Measurements from ENCODE around the gene ASAP3. TPM values are rescaled to one million over a fixed set of nuclear protein-coding genes. Genes with fewer than 3 reads are reported as not detected.
A peak's percentile ranks its signal among the peaks of the same experiment; 100 is the strongest.

The ASAP3 gene
- total and polyA plus RNA-seq, 2 of the 4 experiments (the other 2 are of a cell fraction): 18.6 to 18.8 TPM

DNA sequence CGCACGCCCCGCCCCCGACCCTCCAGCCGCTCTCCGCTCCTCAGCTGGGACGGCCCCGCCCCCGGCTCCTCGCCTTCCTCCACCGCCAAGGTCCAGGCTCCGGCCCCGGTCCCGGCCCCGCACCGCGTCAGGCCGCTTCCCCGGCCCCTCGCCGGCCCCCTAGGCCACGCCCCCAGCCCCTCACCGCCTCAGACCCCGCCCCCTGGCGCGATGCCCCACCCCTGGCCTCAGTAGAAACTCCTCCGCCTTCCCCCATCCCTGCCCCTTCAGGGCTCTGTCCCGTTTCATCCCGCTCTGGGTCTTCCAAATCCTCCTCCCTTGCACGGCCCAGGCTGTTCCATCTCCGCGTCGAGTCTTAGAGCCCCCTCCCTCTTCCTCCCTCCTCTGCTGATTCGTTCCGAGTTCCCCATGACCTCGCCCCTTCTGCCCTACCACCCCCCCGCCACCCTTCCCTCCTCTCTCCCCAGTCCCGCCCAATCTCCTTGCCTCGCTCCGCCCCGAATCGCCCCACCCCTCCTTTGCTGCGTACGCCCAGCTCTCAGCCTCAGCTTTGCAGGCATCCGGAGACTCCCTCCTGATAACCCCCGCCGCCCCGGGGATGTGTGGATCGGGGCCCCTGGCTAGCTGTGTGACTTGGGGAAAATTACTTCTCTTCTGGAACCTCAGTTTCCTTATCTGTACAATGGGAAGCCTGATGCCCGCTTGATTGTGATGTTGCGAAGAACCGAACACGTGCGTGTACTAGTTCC, 448 bp upstream of the ASAP3 start:
- Histone ChIP-seq H2BK5ac (ENCODE audit: low read depth, low read length, poor library complexity, severe bottlenecking) (peak overlapping the region; percentile 92), H4K8ac (ENCODE audit: low read depth in 2 of 2, low read length in 2 of 2) (peak overlapping the region in 1 of 2 experiments; percentile 96; a peak in 3 of 4 replicates), H3K9me3 (ENCODE audit: control insufficient read depth, insufficient read depth, low read length) (no peaks in the 10 kb centered on the region), H2AK9ac (replicated peaks; ENCODE audit: low read depth, low read length, poor library complexity) (peak overlapping the region; percentile 67), H2BK20ac (ENCODE audit: low read depth, low read length) (peak overlapping the region; percentile 86), H3K14ac (replicated peaks; ENCODE audit: low read depth, low read length) (peak overlapping the region; percentile 99), H3K4ac (ENCODE audit: low read depth, low read length) (peak overlapping the region; percentile 97), H4K20me1 (ENCODE audit: insufficient read depth, low read length) (no peaks in the 10 kb centered on the region; the same call in 1 of the 2 replicates), H3K18ac (ENCODE audit: low read depth, low read length) (peak overlapping the region; percentile 98), H3K27me3 (ENCODE audit: control insufficient read depth, insufficient read depth, low read length) (peaks cover 5% of the 10 kb centered on the region), H4K5ac (ENCODE audit: low read depth, low read length) (peak overlapping the region; percentile 91), H3K4me1 (ENCODE audit: control insufficient read depth, insufficient read depth, low read length) (peaks cover 8% of the 10 kb centered on the region; the same call in 1 of the 2 replicates), H4K91ac (ENCODE audit: insufficient read depth, low read depth, low read length) (peak overlapping the region; percentile 93), H3K27ac (ENCODE audit: insufficient read depth, low read length) (peak overlapping the region; percentile 99), H2BK15ac (ENCODE audit: low read depth, low read length) (peak overlapping the region; percentile 97; the same call in 1 of the 3 replicates), H3K23ac (ENCODE audit: low read depth, low read length) (peak overlapping the region; percentile 94), H3K79me1 (ENCODE audit: low read depth in 1 of 2, low read length in 2 of 2) (peaks cover 10 to 34% of the 10 kb centered on the region in 2 experiments; a peak in 3 of 4 replicates), H2AFZ (replicated peaks; ENCODE audit: low read length, poor library complexity) (peak overlapping the region; percentile 99), H3K4me3 (ENCODE audit: insufficient read depth, low read depth, low read length) (peak overlapping the region; percentile 84), H3K9me1 (ENCODE audit: insufficient read depth, low read length) (peaks cover 8% of the 10 kb centered on the region), H3K36me3 (ENCODE audit: control insufficient read depth, insufficient read depth, low read length) (no peaks in the 10 kb centered on the region), H3K4me2 (ENCODE audit: low read depth, low read length) (peak overlapping the region; percentile 84), H3K9ac (ENCODE audit: low read depth, low read length) (peak overlapping the region; percentile 93), H3K56ac (ENCODE audit: extremely low read depth, insufficient read depth, low read length) (peak overlapping the region; percentile 87; the same call in 1 of the 2 replicates), H2AK5ac (ENCODE audit: low read depth, low read length) (peak overlapping the region; percentile 55; the same call in 1 of the 2 replicates), H2BK120ac (ENCODE audit: low read depth, low read length) (peak overlapping the region; percentile 99)
- no TSS peak for BruUV-seq (replicated peaks)
- WGBS, 2 experiments (ENCODE audit: extremely low coverage in 2 of 2, insufficient read length in 1 of 2): 0% methylated on average over 11 of the region's 54 CpGs; no CpG with 5 or more reads in 1 of the 2 experiments
- dilution Hi-C loops (cut with HindIII; ENCODE audit: low sequenced_read_pairs, unreplicated experiment) (no loop called here), in situ Hi-C loops (cut with MboI; ENCODE audit: low sequenced_read_pairs) (no loop called here), intact Hi-C loops (cut with micrococcal nuclease) (loop anchor here (1.0 to 5.0 kb wide), 2 partner anchors 73 to 142 kb away; partner anchors contain the start of gene HNRNPR)
- POLR2A ChIA-PET (ENCODE audit: unreplicated experiment): interaction anchor here (1.0 kb wide), 1 partner anchor 9 kb away, joined by 3 read pairs; no protein-coding TSS in a partner anchor
- no peak for TF ChIP-seq MAFK (IDR thresholded peaks at IDR 0.05; ENCODE audit: low read depth, low read length)
- peak; percentile 78; the same call in 1 of the 2 replicates for TF ChIP-seq MAZ (IDR thresholded peaks at IDR 0.05; ENCODE audit: borderline replicate concordance, low read depth, low read length)
- CTCF ChIA-PET: interaction anchor here (0.6 to 2.6 kb wide), 3 partner anchors 13 to 62 kb away, joined by 3 to 9 read pairs (median 6); no protein-coding TSS in a partner anchor
- peak; percentile 89 for DNase-seq
- peak; percentile 94 for ATAC-seq (ENCODE audit: low read depth)
